ENCODE results near the gene TMPRSS7. TPM values are rescaled to one million over a fixed set of nuclear protein-coding genes. Genes with fewer than 3 reads are reported as not detected.

The TMPRSS7 gene
- polyA plus RNA-seq, 3 donors, result not detected

- Mint-ChIP-seq H3K27me3 (ENCODE audit: low read depth in 3 of 3) (no peaks in the 10 kb centered on the region), H3K27ac (no peak overlapping the region), H3K9me3 (peaks cover 0 to 8% (median 5%) of the 10 kb centered on the region in 7 donors), H3K4me3 (no peak overlapping the region), H3K36me3 (no peaks in the 10 kb centered on the region), H3K4me1 (peaks cover 14% of the 10 kb centered on the region)
- no peak overlapping the region for H3K27ac ChIP-seq (ENCODE audit: low read depth in 1 of 2, low read length in 2 of 2)
- H3K36me3 ChIP-seq (replicated peaks in 1 of 2; ENCODE audit: control insufficient read depth in 1 of 2, insufficient read depth in 2 of 2, low read length in 2 of 2), result no peaks in the 10 kb centered on the region
- no peak overlapping the region for H3K9ac ChIP-seq (ENCODE audit: insufficient read depth, low read length, poor library complexity, severe bottlenecking)
- H4K20me1 ChIP-seq (ENCODE audit: insufficient read depth, low read length), result no peaks in the 10 kb centered on the region
- 100% methylated on average over 3 of the region's 4 CpGs for WGBS (ENCODE audit: insufficient coverage)
- H3K79me2 ChIP-seq (ENCODE audit: insufficient read depth, low read length), result no peaks in the 10 kb centered on the region
- no peak for TF ChIP-seq CTCF (IDR thresholded peaks at IDR 0.05)
- no peak overlapping the region for H3K4me3 ChIP-seq (replicated peaks in 1 of 3; ENCODE audit: low read depth in 2 of 3, low read length in 3 of 3)
- no peak overlapping the region for H3K4me2 ChIP-seq (replicated peaks; ENCODE audit: extremely low read depth, low read length, poor library complexity, severe bottlenecking)
- peaks cover 6 to 7% of the 10 kb centered on the region in 2 donors for H3K4me1 ChIP-seq (ENCODE audit: control insufficient read depth in 1 of 2, insufficient read depth in 2 of 2, low read length in 2 of 2)
- no peaks in the 10 kb centered on the region for H3K9me3 ChIP-seq (replicated peaks in 1 of 2; ENCODE audit: control insufficient read depth in 1 of 2, insufficient read depth in 1 of 2, low read length in 2 of 2)
- intact Hi-C loops (cut with micrococcal nuclease), result no loop called here
- H3K27me3 ChIP-seq (ENCODE audit: control insufficient read depth in 2 of 2, insufficient read depth in 2 of 2, low read length in 2 of 2), result no peaks in the 10 kb centered on the region
- H2AFZ ChIP-seq (ENCODE audit: insufficient read depth, low read depth, low read length, poor library complexity, severe bottlenecking), result no peak overlapping the region
- no peak for DNase-seq
Observed at GRCh38 chr3:112018712-112019111, 15.8 kb upstream of the TMPRSS7 start.

DNA sequence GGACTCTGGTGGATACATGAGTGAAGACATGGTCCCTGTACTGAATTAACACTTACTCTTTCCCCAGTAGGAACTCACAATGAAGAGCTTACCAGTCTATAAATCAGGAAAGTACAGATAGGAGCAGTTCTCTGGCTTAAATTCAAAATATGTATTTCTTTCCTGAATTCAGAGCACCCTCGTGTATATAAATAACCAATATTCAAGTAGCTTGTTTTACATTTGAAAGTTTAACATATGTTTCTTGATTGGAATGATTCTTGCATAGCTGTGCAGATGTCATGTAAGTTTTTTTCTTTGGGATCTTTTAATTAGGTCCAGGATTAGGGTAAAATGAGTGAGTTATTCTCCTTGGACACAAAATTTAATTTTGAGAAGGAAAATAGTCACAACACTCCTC is 14.8 kb upstream of the TMPRSS7 start:
- H3K79me2 ChIP-seq (ENCODE audit: insufficient read depth, low read length), result no peaks in the 10 kb centered on the region
- H3K27me3 Mint-ChIP-seq (ENCODE audit: low read depth in 3 of 3), result no peaks in the 10 kb centered on the region
- H3K27me3 ChIP-seq (ENCODE audit: control insufficient read depth in 2 of 2, insufficient read depth in 2 of 2, low read length in 2 of 2), result no peaks in the 10 kb centered on the region
- no peak overlapping the region for H3K4me3 Mint-ChIP-seq
- intact Hi-C loops (cut with micrococcal nuclease), result no loop called here
- H3K27ac ChIP-seq (ENCODE audit: low read depth in 1 of 2, low read length in 2 of 2), result no peak overlapping the region
- no peaks in the 10 kb centered on the region for H3K36me3 ChIP-seq (replicated peaks in 1 of 2; ENCODE audit: control insufficient read depth in 1 of 2, insufficient read depth in 2 of 2, low read length in 2 of 2)
- no peaks in the 10 kb centered on the region for H3K9me3 ChIP-seq (replicated peaks in 1 of 2; ENCODE audit: control insufficient read depth in 1 of 2, insufficient read depth in 1 of 2, low read length in 2 of 2)
- H3K4me2 ChIP-seq (replicated peaks; ENCODE audit: extremely low read depth, low read length, poor library complexity, severe bottlenecking), result no peak overlapping the region
- no peaks in the 10 kb centered on the region for H3K4me1 ChIP-seq (ENCODE audit: control insufficient read depth in 1 of 2, insufficient read depth in 2 of 2, low read length in 2 of 2)
- H2AFZ ChIP-seq (ENCODE audit: insufficient read depth, low read depth, low read length, poor library complexity, severe bottlenecking), result no peak overlapping the region
- H3K4me3 ChIP-seq (replicated peaks in 1 of 3; ENCODE audit: low read depth in 2 of 3, low read length in 3 of 3), result no peak overlapping the region
- no peak overlapping the region for H3K9ac ChIP-seq (ENCODE audit: insufficient read depth, low read length, poor library complexity, severe bottlenecking)
- DNase-seq, result no peak
- H3K9me3 Mint-ChIP-seq, result peaks cover 0 to 12% (median 5%) of the 10 kb centered on the region in 7 donors
- no peaks in the 10 kb centered on the region for H4K20me1 ChIP-seq (ENCODE audit: insufficient read depth, low read length)
- no CpG with 5 or more reads among the region's 1 CpG for WGBS (ENCODE audit: insufficient coverage)
- H3K4me1 Mint-ChIP-seq, result peaks cover 7% of the 10 kb centered on the region
- TF ChIP-seq CTCF (IDR thresholded peaks at IDR 0.05), result no peak
- no peaks in the 10 kb centered on the region for H3K36me3 Mint-ChIP-seq
- no peak overlapping the region for H3K27ac Mint-ChIP-seq

Data from CD14-positive monocyte (primary cell).